ENCODE data around the gene MYLK.

GRCh38 chr3:123808812-123809211 is 75.3 kb downstream of the MYLK start:
- TF ChIP-seq CTCF (IDR thresholded peaks at IDR 0.05; ENCODE audit: low read depth, low read length, missing input control) (no peak), TAF1 (conservative IDR thresholded peaks at IDR 0.05) (no peak), YY1 (IDR thresholded peaks at IDR 0.05) (no peak), RAD21 (IDR thresholded peaks at IDR 0.05) (no peak)

All from liver (tissue), 3 donors.